ENCODE results near the gene CMTM6.

GRCh38 chr3:32500231-32500630 is 2.4 kb downstream of the CMTM6 start:
- TF ChIP-seq, protein P1, sequence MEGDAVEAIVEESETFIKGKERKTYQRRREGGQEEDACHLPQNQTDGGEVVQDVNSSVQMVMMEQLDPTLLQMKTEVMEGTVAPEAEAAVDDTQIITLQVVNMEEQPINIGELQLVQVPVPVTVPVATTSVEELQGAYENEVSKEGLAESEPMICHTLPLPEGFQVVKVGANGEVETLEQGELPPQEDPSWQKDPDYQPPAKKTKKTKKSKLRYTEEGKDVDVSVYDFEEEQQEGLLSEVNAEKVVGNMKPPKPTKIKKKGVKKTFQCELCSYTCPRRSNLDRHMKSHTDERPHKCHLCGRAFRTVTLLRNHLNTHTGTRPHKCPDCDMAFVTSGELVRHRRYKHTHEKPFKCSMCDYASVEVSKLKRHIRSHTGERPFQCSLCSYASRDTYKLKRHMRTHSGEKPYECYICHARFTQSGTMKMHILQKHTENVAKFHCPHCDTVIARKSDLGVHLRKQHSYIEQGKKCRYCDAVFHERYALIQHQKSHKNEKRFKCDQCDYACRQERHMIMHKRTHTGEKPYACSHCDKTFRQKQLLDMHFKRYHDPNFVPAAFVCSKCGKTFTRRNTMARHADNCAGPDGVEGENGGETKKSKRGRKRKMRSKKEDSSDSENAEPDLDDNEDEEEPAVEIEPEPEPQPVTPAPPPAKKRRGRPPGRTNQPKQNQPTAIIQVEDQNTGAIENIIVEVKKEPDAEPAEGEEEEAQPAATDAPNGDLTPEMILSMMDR (conservative IDR thresholded peaks at IDR 0.05 in 1 of 2, IDR thresholded peaks at IDR 0.05 in 1 of 2; ENCODE audit: extremely low read depth in 1 of 2, insufficient read depth in 1 of 2, low read depth in 1 of 2, low read length in 2 of 2), result no peak
- TF ChIP-seq EZH2 (IDR thresholded peaks at IDR 0.05; ENCODE audit: borderline replicate concordance, low read length), result no peak

Data from mammary epithelial cell (primary cell).